Stimulated activated naive CD8-positive, alpha-beta T cell treated with anti-CD3 and anti-CD28 coated beads, Interleukin-15, Interleukin-2, amounts not matched to agents 100 U/mL and 50 U/mL, for 24 hours (primary cell): ENCODE data around the gene GLIS1.
"Not testable (repeated sequence)": the region's sequence is repeated elsewhere in the genome, so short reads cannot be mapped to it uniquely, and the experiment has no call there.

Source experiments
- ATAC-seq: fragments of 150-1000 bp; cut with Tn5 transposase; one replicate; pipeline ENCODE4 v1.10.0; 2021
- DNase-seq: peaks from one replicate; pipeline ENCODE4 v3.0.0; 2021

GLIS1 gene

DNA sequence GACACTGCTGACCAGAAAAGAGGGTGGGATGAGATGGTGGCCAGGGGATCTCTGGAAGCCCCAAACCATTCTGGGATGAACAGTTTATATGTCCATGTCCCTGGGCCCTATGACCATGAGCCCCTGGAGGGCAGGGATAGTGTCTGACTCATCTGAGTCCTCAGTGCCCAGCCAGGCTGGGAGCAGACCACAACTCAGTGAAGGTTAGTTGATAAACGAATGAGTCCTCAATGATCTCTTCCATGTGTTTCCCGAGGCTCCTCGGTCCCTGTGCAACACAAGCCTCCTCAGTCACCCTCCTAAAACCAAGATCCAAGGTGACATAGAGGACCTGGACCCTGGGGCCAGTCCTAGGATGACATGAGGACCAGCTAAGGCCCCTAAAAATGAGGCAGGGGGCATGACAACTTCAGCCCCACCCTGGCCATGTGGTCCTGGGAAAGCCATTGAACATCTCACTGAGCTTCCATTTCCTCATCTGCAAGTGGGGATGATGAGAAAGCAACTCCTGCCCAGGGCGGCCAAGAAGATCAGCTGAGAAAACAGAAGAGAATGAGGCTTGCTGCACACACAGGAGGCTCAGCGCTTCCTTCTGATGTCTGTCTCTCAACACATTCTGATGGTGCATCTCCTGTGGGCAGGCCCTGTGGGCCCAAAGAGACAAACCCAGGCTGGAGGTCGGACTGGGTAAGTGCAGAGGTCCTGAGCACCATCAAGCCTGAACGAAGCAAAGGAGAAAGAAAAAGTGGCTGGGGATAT, 86.3 kb downstream of the GLIS1 start:
- no peak for DNase-seq
- no peak for ATAC-seq

DNA sequence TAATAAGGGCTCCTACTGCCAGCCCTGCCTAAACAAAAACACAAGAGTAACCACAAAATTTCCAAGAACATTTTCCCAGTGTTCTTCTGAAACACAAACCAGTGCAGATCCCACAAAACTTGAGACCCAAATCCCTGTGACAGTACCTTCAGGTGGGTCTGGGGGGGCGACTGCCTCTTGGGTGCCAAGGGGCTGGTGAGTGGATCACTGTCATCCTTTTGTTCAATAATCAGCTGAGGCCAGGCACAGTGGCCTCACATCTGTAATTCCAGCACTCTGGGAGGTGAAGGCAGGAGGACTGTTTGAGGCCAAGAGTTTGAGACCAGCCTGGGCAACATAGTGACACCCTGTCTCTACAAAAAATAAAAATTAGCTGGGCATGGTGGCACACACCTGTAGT, 87.6 kb downstream of the GLIS1 start:
- no peak for ATAC-seq
- no peak for DNase-seq

DNA sequence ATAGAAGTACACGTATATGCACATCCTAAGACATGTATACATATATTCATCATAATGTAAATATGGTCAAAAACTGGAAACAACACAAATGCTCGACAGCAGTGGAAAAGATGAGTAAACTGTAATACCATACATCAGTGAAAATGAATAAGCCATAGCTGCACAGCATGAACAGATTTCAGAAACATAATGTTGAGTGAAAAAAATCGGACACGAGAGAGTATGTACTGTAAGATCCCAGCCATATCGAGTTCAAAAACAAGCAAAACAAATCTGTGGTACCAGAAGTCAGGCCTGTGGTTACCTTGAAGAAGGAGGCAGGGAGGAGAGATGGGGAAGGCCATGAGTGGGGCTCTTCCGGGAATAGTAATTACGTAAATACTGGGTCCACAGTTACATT, 90.4 kb downstream of the GLIS1 start:
- ATAC-seq (no peak), DNase-seq (no peak)

DNA sequence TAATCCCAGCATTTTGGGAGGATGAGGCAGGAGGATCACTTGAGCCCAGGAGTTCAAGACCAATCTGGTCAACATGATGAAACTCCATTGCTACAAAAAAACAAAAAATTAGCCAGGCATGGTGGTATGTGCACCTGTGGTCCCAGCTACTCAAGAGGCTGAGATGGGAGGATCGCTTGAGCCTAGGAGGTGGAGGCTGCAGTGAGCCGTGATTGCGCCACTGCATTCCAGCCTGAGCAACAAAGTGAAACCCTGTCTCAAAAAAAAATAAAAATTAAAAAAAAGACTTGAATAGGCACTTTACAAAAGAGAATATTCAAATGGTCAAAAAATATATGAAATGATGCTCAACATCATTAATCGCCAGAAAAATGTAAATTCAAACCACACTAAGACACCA, 91.0 kb downstream of the GLIS1 start:
- not testable (repeated sequence) for ATAC-seq, DNase-seq

DNA sequence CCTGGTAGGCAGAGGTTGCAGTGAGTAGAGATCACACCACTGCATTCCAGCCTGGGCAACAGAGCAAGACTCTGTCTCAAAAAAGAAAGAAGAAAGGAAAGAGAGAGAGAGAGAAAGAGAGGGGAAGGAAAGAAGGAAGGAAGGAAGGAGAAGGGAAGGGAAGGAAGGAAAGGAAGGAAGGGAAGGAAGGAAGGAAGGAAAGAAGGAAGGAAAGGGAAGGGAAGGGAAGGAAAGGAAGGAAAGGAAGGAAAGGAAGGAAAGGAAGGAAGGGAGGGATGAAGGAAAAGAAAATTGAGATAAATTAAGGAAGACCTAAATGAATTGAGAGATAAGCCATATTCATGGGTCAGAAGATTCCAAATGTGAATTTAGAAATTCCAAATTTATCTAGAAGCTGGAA, 92.2 kb downstream of the GLIS1 start:
- no peak for DNase-seq
- ATAC-seq = no peak

DNA sequence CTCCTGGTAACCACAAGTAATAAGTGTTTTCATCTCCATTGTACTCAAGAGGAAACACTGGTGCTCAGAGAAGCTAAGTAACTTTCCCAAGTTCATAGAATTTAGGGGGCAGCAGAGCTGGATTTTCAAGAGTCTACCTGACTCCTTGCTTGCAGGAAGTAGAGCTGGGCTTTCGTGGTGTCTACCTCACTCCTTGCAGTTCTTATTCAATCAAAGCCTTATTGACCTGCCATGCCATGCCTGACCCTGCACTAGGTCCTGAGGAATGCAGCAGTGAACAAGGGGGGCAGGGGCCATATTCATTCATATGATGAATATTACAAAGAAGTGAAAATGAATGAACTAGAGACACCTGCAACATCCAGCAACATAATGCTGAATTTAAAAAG, 93.3 kb downstream of the GLIS1 start:
- no peak for DNase-seq
- ATAC-seq = no peak

DNA sequence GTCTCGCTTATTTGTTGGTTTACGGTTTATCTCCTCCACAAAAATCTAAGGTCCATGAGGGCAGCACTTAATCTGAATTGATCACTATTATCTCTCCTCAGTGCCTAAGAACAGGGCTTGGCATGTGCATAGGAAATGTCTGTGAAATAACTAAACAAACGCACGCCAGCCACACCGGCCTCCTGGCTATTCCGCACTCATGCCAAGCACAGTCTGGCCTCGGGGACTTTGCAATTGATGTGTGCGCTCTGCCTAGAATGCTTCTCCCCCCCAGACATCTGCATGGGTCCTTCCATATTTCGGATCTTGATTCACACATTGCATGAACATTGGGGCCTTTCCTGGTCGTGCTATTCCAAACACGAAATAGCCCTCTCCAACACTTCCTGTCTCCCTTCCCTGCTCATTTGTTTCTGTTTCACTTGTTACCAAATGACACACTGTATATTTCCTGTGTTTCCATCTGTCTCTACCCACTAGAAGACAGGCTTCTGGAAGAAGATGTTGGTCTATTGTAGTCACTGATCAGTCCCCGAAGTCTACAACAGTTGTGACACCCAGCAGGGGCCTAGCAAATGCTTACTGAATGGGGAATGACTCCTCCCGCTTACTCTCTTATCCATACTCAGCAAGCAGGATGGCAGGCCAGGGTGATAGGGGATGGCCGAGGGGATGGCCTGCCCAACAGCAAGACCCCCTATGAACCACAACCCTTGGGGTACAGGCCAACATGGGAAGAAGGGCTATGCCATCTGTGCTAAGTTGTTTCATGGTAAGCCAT, 93.9 kb downstream of the GLIS1 start:
- DNase-seq = no peak
- no peak for ATAC-seq

DNA sequence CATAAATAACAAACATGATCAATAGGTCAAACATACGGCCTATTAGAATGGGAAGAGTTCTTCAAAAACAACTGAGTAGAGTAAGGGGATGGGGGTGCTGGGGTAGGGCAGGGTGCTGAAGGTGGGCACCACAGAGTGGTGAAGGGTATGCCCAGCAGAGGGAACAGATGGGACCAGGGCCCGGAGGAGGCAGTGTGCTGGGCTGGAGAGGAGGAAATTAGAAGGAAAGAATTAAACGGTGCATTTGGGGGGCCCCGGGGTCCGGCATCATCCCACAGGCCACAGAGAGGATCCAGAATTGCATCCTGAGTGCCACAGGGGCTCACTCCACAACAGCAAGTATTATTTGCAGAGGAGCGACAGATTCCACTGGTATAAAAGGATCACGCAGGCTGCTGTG, 94.5 kb downstream of the GLIS1 start:
- no peak for ATAC-seq
- no peak for DNase-seq

DNA sequence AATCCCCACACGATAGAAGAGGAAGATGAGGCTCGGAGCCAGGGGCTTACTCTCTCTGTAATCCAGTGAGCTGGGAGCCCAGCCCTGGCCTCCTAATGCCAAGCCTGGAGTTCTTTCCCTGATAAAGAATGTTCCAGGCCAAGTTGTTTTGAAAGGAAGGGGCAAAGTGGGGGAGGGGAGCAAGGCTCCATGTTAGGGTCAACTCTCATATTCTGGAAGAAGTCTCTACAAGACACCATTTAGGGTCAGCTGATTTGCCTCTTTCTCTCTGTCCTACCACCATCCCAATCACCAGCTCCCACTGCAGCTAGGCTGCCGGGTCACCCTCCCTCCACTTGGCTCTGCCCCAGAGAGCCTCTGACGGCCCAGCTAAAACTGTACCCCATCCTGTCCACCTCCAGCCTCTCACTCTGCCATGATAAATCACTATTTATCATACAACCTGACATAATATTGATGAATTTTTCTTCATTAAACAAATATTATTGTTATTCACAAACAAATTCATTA, 95.0 kb downstream of the GLIS1 start:
- DNase-seq (no peak), ATAC-seq (no peak)

DNA sequence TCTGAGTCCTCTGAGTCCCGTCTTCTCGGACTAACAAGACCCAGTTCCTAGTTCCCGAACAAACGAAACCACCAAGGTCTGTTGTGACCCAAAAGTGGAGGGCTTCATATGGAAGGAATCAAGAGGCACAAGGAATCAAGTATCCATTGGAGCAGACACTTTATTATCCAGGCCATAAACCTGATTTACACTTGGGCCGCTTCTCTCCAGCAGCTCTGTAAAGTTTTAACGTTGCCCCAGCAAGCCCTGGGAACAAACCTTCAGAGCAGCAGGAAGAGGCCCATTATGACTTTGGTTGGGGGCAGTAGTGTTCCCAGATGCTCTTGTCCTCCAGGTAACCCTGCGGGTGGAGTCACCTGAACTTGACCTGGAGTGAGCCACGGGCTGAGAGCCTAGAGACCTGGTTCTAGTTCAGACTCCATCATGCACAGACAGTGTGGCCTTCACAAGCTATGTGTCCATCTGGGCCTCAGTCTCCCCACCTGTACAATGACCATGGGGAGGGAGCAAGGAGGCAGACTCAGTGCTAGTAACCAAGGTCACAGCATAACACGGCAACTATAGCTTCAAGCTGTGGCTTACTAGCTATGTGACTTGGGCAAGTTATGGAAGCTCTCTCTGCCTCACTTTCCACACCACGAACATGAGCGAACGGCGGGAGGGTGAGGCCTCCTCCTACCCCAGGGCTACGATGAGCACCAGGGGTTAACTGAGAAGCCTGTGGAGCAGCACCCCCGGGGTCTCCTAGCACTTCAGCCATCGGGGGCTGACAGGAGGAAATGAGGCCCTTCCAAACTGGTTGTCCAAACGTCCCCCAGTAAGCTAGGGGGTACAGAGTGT, 95.7 kb downstream of the GLIS1 start:
- no peak for DNase-seq
- ATAC-seq = no peak

DNA sequence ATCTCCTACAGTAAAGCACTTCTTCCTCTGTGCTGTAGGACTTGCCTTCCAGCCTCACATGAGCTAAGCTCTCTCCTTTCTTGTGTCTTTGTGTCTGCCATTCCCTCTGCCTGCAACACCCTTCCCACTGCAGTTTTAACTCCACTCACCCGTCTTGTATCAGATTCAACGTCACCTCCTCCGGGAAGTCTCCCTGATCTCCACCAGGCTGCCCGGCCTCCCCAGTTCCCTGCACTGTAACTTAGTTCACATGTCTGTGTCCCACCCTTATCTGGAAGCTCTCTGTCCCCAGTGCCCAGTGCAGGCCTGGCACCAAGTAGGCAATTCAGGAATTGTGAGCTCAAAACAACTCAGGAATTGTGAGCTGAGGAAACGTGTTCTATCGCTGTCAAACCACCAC, 96.4 kb downstream of the GLIS1 start:
- ATAC-seq = no peak
- DNase-seq = no peak

DNA sequence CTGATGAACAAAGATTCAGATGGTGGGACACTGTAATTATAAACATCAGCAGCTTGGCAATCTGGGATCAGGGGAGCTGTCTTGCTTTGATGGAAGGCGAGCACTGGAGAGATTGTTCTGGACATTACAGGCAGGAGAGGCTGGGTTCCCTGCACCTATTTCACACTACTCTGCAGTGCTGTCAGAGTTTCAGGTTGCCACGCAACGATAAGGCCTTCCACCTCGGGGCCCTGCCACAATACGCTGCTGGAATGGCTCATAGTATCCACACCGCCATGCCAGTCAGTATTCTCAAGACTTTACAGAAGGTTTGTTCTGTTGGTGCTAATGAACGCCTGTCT, 96.8 kb downstream of the GLIS1 start:
- no peak for ATAC-seq
- no peak for DNase-seq

DNA sequence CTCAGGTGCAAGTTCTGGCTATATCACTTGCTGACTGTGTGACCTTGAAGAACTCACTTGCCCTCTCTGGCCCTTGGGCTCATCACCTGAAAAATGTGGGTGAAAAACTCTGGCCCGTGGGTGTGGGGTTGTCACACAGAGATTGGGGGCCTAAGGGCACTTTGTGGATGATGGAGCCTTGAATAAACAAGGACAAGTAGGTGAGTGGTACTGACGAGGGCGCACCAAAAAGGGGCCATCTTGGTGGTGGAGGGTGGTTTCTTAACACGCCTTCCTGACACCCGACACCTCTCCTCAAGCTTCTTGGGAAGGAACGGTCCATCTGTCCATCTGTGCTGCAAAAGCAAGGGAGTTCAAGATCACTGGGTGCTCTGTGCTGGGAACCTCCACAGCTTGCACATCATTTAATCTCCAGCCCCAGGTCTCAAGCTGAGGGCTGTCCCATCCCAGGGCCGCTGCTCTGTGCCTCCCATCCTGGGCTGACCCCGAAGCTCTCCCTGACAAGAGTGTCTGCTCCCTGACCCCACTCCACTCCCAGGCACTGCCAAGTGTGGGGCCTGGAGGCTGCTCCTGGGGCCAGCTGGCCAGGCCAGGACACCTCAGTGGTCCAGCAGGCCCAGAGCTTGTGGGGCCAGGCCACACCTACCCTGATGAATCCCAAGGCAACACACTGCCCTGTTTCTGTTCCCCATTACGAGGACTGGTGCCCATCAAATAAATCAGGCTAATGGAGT, 97.3 kb downstream of the GLIS1 start:
- ATAC-seq (no peak), DNase-seq (no peak)

DNA sequence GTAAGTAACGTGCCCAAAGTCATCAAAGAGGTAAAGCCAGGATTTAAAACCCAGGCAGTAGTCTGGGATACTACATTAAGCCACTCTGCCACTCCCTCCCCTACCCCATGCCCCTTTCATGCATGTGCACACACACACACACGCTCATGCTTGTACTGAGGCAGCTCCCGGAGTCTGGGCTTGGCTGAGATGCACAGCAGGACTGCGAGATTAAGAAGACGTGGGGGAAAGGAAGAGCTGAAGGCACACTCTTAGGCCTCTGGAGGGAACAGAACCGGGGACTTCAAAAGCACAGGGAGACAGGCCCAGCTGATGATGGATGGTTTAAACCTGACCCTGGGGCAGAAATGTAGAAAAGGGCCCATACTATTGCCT, 98.3 kb downstream of the GLIS1 start:
- no peak for DNase-seq
- ATAC-seq = no peak

DNA sequence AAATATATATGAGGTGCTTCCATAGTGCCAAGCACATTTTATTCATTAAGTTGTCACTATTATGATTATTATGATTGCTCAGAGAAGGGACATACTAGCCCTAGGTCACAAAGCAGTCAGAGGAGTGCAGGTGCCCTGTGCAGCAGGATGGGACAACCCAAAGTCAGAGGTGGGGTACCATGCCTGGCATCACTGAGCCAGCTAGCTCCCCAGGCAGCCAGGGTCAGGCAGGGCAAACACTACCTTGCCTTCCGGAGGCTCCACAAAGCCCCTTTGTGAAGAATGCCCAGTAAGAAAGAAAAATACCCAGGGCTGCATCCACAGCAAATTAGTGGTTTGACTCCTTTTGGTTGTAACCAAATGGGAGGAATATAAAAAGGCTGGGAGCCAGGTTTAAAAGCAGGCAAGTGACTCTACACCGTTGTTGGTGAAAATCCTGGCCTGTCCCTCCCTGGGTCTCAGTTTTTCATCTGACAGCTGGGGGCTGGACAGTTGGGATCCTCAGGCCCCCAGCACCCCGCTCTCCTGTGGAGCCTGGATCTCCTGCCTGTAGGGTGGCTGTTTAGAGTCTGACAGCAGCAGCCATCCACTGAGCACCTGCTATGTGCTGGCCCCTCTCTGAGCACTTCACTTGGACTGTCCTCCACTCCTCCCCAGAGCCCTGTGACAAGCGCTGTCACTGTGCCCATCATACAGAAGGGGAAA, 98.8 kb downstream of the GLIS1 start:
- DNase-seq (no peak), ATAC-seq (no peak)

DNA sequence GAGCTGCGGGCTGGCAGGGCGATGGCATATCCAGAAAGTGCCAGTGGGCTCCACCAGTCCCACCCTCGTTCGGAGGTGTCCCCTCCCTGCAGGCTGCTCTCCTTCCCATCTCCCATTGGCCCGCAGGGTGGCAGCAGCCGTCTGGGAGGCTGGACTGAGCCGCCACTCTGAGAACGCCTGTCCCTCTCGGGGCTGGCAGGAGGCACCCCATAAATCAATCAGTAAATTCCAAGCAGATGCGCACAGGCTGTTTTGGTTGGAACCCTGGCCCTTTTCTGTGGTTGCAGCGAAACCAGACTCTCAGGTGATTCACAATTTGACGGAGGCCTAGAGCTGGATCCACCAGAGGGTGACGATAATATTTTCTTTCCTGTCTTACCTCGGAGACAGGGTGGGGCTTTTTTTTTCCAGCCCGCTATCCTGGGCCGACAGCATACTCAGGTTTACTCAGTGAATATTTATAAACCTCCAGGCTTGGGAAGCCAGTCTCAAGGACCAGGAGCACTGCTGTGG, 99.7 kb downstream of the GLIS1 start:
- ATAC-seq = peak; percentile 38
- DNase-seq = no peak

DNA sequence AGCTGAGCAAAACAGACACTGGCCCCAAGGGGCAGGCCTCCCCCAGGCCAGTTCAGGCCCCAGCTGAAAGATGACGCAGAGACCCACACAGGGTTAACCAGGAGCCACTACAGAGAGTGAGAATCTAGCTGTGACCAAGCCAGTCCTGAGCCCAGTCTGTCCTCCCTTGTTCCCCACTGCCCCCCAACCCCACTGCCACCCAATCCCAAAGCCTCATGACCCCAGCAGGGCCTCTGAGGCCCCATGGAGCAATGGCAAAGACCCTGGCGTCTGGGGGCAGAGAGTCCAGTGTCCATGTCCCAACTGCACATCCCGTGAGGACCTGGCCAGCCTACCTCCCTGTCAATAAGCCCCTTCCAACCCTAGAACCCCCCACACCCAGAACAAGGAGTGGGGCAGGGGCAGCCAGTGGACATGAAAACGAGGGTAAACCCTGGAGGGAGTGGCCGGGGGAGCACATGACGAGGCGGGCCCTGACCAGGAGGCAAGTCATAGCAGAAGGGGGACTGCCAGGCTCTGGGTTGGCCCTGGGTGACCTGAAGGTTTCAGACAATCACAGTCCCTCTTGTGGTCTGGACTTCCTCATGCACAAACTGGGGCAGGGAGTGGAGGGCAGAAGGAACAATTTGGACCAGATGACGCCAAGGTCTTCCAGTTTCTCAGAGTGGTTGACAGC, 100.5 kb downstream of the GLIS1 start:
- no peak for ATAC-seq

DNA sequence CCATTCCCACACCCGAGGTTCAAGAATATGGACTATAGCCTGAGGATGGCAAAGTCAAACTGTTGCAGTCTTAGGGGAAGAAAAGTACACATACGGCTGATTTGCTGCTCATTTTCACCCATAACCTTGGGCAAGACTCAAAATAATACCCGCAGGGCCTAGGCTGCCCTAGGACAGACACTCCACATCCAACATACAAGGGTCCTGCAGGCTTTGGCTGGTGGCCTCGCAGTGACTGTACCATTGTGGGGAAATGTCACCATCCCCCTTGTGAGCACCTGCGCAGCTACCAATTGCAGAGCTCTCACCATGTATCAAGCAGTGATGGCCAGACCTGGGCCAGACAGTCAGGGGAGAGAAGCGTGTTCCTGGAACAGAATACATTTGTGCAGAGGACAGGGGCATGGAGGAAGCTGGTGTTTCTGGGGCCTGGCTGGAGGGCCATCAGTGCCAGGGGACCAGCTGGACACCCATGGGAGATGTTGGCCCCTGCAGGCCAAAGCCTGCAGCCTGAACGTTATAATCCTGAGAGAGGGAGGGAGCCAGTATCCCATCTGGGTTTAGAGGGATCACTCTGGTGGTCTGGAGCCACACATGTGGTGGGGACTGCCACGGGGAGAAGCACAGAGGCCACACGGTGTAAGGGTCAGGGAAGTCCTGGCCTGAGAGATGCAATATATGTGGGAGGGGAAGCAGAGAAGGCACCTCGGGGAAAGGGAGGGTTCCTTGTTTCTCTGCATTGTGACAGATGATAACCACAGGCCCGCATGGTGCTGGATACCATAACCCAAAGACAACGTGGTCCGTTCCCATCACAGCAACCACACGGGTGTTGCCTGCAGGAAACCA, 101.2 kb downstream of the GLIS1 start:
- no peak for DNase-seq

More for the DNA sequence above, 100.5 kb downstream of the GLIS1 start:
- DNase-seq = no peak

DNA sequence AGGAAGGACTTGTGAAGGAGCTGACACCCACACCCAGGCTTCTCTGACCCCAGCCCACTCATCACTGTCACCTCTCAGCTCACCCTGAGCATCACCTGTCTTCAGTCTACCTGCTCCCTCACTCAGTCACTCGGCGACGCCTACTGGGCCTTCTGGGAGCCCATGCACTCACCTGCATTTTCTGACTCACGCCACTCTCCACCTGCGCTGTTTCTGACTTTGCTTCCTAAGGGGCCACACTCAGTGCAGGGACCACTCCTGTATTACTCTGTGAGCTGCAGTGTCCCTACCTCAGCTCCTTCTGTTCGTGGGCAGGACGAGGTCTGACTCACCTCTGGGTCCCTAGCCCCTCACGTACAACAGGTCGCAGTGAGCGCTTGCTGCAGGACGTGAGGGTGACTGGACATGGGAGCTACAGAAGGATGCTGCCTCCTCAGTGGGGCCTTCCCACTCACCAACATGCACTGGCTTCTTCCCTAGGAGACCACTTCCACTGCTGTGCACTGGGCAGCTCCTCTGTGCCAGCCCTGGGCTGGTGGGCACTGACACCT, 102.3 kb downstream of the GLIS1 start:
- DNase-seq (no peak), ATAC-seq (peak; percentile 4)

More for the DNA sequence above, 101.2 kb downstream of the GLIS1 start:
- no peak for ATAC-seq
